Measurements from ENCODE around the gene BNIP3.

The BNIP3 gene

DNA sequence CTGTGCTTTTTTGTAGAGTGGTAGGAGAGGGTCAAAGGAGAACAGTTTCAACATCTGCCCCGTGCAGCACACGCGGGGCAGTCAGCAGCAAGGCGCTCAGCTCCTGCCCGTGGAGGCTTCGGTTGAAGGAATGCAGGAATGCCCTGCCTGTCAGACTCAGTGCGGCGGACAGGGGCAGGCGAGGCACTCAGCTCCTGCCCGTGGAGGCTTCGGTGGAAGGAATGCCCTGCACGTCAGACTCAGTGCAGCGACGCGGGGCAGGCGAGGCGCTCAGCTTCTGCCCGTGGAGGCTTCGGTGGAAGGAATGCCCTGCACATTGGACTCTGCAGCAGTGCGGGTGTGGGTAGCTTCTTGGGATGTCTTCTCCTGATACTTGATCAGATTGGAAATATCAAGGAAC, 43.9 kb downstream of the BNIP3 start:
- DNase-seq = no peak
- intact Hi-C loops (cut with DNase I) = no loop called here

GRCh38 chr10:131936736-131937135, 45.0 kb downstream of the BNIP3 start:
- no peak for DNase-seq
- intact Hi-C loops (cut with DNase I) = no loop called here

DNA sequence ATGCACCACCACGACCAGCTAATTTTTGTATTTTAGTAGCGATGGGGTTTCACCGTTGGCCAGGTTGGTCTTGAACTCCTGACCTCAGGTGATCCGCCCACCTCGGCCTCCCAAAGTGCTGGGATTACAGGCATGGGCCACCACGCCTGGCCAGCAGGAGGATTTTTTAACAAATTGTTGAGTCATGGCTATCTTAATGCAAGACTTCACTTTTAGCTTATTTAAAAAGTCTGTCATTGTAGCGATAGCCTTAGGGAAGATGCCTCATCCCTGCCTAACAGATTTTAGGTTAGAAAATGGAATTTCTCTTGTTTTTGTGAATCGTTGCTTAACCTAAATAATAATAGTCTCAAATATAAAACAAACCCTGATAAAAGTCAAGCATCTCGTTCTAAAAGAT, 45.4 kb downstream of the BNIP3 start:
- DNase-seq = no peak
- intact Hi-C loops (cut with DNase I) = no loop called here

GRCh38 chr10:131935260-131935659, 46.5 kb downstream of the BNIP3 start:
- DNase-seq = no peak
- intact Hi-C loops (cut with DNase I) = no loop called here

GRCh38 chr10:131934769-131935168, 47.0 kb downstream of the BNIP3 start:
- intact Hi-C loops (cut with DNase I) = no loop called here
- no peak for DNase-seq

GRCh38 chr10:131933696-131934086, 48.0 kb downstream of the BNIP3 start:
- no peak for DNase-seq
- intact Hi-C loops (cut with DNase I) = no loop called here

GRCh38 chr10:131933016-131933695, 48.6 kb downstream of the BNIP3 start:
- intact Hi-C loops (cut with DNase I) = no loop called here
- no peak for DNase-seq

- intact Hi-C loops (cut with DNase I) = no loop called here
- DNase-seq = no peak
These were observed 49.7 kb downstream of the BNIP3 start for GRCh38 chr10:131931981-131932380.

DNA sequence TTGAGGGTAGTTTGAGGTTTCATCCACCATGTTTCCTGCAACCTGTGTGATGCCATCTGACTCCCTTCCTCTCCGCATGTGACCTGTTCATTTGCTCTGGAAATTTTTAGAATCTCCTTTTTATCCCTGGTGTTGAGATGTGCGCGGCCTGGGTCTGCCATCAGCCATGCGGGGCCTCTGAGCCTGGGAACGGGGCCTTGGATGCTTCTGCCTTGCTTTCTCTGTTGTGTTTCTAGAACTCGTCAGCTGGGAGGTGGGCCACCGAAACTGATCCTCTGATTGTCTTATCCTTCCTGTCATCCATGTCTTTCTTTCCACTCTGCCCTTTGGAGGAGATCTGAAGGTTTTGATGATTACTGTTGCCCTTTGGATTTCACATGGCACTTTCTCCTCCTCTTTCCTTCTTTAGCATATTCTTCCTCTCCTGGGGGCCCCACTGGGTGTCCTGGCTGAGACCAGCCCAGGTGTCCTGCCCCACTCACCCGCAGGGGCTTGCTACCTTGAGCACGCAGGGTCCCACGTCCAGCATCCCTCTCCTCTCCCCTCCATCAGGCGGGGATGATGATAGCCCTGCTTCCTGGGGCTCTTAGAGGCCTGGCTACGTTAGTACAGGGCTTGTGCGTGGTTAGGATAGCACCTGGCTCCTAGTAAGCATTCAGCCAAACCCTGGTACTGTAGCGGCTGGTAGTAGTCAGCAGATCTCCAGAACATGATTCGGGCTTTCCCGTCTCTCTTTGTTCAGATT, 51.0 kb downstream of the BNIP3 start:
- DNase-seq = no peak
- intact Hi-C loops (cut with DNase I) = no loop called here

GRCh38 chr10:131930150-131930549, 51.6 kb downstream of the BNIP3 start:
- intact Hi-C loops (cut with DNase I) = no loop called here
- DNase-seq = no peak

DNA sequence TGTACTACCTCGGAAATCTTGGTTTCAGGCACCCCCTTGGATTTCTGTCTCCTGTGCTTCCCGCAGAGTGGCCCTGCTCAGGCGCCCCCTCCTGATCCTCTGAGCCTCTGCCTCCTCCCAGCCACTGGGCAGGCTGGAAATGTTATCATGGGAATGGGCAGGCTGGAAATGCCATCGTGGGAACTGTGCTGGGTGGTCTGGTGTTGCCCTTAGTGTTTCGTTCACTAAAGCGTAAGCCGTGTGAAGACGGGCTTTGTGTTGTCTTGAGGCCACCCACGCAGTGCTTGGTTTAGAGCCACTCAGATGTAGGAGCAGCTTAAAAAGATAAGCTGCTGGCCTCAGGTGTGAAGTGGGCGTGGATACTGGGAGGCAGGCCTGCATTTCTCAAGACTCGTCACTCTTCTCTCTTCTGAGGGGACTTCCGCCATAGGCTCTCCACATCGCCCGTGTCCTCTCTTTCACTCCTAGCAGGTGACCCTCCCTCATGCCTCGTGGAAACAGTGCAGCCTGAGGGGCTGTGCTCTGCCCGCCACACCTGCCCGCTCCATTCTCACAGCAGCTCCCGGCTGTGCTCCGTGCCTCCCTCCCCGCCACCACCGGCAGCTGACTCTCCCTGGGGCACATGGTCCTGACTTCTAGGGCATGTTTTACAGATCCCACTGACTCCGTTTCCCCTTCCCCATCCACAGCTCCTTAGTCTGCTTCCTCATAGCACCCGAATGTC, 52.4 kb downstream of the BNIP3 start:
- intact Hi-C loops (cut with DNase I) = no loop called here
- DNase-seq = peak in 1 of 10 donors; percentile 44

DNA sequence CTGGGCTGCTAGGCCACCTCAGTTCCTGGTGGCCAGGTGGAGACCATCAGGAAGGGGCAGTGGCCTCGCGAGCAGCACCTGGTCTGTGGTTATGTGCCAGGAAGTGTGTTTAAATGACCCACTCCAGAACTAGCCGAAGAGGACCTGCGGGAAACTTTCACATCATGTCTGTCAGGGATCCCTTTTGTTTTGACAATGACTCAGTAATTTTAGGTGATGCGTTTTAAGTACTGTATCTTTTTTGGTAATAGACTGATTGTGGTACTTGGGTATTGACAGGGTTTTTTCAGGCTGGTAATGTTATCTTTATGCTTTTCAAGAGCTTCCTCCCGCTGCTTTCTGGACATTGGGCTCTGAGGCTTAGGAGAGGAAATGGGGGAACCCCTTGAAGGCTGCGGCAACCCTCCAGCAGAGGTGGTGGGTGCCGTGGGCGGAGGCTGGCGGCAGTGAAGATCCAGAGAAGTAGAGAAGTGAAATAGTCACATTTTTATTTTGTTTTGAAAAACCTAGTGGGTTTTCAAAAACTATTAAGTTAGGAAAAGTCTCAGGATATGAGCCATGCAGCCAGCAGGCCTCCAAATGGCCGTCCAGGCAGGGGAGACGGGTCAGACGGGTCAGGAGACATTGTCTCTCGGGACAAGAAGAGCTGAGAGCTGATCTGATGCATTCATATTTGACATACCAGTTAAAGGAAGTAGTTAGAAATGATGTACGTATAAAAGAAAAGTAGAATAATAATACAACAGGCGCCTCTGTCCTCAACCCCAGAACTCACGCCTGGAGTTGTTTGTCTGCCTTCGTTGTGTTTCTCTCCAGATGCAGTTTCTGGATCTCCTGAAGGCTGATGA, 53.3 kb downstream of the BNIP3 start:
- no peak for DNase-seq
- intact Hi-C loops (cut with DNase I) = no loop called here

GRCh38 chr10:131926743-131927595, 54.8 kb downstream of the BNIP3 start:
- intact Hi-C loops (cut with DNase I) = no loop called here
- DNase-seq = no peak

DNA sequence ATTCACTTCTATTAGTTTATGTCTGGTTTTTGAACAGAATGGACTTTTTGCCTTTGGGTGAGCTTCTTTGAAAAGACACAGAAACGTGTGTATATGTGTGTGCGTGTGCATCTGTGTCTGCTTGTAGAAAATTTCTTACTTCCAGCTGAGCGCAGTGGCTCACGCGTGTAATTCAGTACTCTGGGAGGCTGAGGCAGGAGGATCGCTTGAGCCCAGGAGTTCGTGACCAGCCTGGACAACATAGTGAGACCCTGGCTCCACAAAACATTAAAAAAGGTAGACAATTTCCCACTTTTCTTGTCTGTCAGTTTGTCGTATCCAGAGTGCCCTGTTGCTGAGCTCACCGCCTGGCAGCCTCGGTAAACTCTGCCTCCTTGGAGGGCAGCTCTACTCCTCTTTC, 55.5 kb downstream of the BNIP3 start:
- DNase-seq = no peak
- intact Hi-C loops (cut with DNase I) = no loop called here

DNA sequence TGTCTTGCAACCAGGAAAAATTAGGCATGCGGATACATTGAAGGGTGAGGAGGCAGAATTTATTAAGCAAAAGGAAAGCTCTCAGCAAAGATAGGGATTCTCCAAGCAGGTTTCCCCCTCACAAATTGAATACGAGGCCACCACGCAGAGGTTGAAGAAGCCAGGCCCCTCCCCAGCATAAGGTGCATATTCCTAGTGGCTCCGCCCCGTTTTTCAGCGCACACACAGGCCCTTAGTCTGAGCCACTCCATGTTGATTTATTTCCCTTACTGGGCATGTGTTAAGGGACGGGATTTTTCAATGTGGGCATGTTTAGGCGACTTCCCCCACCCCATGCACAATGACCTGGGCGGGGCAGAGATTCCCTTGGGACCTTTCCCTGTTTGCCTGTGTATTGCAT, 56.0 kb downstream of the BNIP3 start:
- no peak for DNase-seq
- intact Hi-C loops (cut with DNase I) = no loop called here

DNA sequence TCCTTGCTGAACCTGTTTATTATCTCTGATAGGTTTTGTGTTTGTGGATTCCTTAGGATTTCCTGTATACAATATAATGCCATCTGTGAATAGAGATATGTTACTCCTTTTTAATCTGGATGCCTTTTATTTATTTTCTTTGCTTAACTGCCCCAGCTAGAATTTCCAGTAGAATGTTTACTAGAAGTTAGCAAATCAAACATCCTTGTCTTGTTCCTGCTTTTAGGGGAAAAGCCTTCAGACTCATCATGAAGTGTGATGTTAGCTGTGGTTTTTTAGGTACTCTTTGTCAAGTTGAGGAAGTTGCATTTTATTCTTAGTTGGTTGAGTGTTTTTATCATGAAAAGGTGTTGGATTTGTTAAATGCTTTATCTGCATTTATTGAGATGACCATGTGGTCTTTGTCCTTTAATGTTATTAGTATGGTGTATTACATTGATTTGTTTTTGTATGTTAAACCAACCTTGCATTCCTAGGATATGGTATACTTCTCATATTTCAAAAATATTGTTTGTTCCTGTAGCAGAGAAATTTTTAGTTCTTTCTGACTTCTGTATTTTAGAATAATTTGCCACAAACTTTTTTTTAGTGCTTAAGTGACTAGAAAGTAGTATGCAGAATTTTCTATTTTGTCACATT, 56.6 kb downstream of the BNIP3 start:
- intact Hi-C loops (cut with DNase I) = no loop called here
- DNase-seq = no peak

GRCh38 chr10:131923038-131923756, 58.5 kb downstream of the BNIP3 start:
- intact Hi-C loops (cut with DNase I) = no loop called here
- DNase-seq = no peak

GRCh38 chr10:131921184-131921583, 60.5 kb downstream of the BNIP3 start:
- peak in 4 of 10 donors; percentile 30 to 89 (median 52) for DNase-seq
- intact Hi-C loops (cut with DNase I) = no loop called here

DNA sequence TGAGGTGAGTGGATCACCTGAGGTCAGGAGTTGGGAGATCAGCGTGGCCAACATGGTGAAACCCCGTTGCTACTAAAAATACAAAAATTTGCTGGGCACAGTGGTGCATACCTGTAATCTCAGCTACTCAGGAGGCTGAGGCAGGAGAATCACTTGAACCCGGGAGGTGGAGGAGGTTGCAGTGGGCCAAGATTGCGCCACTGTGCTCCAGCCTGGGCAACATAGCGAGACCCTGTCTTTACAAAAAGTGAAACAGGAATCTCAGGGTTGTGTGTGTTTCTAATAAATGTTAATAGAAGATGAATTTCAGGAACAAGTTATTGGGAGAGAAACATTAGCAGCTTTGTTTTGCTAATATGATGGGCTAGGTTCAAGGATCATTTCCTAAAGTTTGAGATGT, 61.0 kb downstream of the BNIP3 start:
- intact Hi-C loops (cut with DNase I) = no loop called here
- DNase-seq = no peak
